ENCODE measurements around the gene WWOX. TPM values are rescaled to one million over a fixed set of nuclear protein-coding genes. Genes with fewer than 3 reads are reported as not detected.

Gene WWOX
- total and polyA plus RNA-seq, 2 donors (not counting 1 experiment from before 2014, with no cell fraction given) = 10.5 to 42.3 TPM

DNA sequence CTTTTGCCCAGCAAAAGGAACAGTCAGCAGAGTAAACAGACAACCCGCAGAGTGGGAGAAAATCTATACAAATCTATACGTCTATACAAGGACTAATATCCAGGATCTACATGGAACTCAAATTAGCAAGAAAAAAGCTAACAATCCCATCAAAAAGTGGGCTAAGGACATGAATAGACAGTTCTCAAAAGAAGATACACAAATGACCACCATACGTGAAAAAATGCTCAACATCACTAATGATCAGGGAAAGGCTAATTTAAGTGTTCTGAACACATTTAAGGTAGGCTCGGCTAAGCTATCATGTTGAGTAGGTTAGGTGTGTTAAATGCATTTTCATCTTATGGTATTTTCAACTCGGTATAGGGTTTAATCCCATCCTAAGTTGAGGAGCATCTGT, 598.0 kb downstream of the WWOX start:
- no peak for DNase-seq
- Histone ChIP-seq H3K27me3 (replicated peaks in 1 of 4; ENCODE audit: control extremely low read depth in 1 of 4, control insufficient read depth in 3 of 4, insufficient read depth in 4 of 4, low read length in 3 of 4) (no peaks in the 10 kb centered on the region), H3K79me2 (ENCODE audit: control insufficient read depth, insufficient read depth, low read length) (no peaks in the 10 kb centered on the region), H3K9ac (ENCODE audit: low read length) (no peak overlapping the region), H3K9me3 (ENCODE audit: control extremely low read depth in 1 of 3, control insufficient read depth in 2 of 3, insufficient read depth in 1 of 3, low read length in 2 of 3) (peaks cover 0 to 1% (median 0%) of the 10 kb centered on the region in 3 donors), H3K4me2 (replicated peaks; ENCODE audit: low read depth, low read length, poor library complexity, severe bottlenecking) (no peak overlapping the region), H3K4me1 (ENCODE audit: control insufficient read depth in 2 of 2, insufficient read depth in 2 of 2, low read length in 2 of 2) (no peaks in the 10 kb centered on the region), H3K27ac (ENCODE audit: low read length in 2 of 2) (no peak overlapping the region), H4K20me1 (ENCODE audit: control insufficient read depth, insufficient read depth, low read length, poor library complexity, severe bottlenecking) (no peaks in the 10 kb centered on the region), H3K36me3 (replicated peaks in 1 of 2; ENCODE audit: control extremely low read depth in 1 of 2, control insufficient read depth in 1 of 2, extremely low read depth in 1 of 2, insufficient read depth in 2 of 2, low read length in 1 of 2) (no peaks in the 10 kb centered on the region), H3K4me3 (ENCODE audit: control extremely low read depth in 1 of 5, extremely low read depth in 1 of 5, insufficient read depth in 1 of 5, low read depth in 2 of 5, low read length in 4 of 5) (no peak overlapping the region), H2AFZ (ENCODE audit: insufficient read depth, low read depth, low read length, poor library complexity, severe bottlenecking) (no peak overlapping the region)
- ChIA-PET CTCF (no interaction called here), POLR2A (no interaction called here)
- no peak for ATAC-seq (ENCODE audit: low read depth)
- WGBS (ENCODE audit: insufficient coverage) = 100% methylated on average over 1 of the region's 5 CpGs
- Mint-ChIP-seq H3K27ac (no peak overlapping the region), H3K4me3 (no peak overlapping the region), H3K4me1 (no peaks in the 10 kb centered on the region), H3K27me3 (no peaks in the 10 kb centered on the region), H3K9me3 (ENCODE audit: insufficient read depth) (no peaks in the 10 kb centered on the region)
- no peak for TF ChIP-seq EZH2 (IDR thresholded peaks at IDR 0.05; ENCODE audit: borderline replicate concordance, insufficient read depth, low read depth, low read length, poor library complexity, severe bottlenecking)
- TF ChIP-seq, protein P1, sequence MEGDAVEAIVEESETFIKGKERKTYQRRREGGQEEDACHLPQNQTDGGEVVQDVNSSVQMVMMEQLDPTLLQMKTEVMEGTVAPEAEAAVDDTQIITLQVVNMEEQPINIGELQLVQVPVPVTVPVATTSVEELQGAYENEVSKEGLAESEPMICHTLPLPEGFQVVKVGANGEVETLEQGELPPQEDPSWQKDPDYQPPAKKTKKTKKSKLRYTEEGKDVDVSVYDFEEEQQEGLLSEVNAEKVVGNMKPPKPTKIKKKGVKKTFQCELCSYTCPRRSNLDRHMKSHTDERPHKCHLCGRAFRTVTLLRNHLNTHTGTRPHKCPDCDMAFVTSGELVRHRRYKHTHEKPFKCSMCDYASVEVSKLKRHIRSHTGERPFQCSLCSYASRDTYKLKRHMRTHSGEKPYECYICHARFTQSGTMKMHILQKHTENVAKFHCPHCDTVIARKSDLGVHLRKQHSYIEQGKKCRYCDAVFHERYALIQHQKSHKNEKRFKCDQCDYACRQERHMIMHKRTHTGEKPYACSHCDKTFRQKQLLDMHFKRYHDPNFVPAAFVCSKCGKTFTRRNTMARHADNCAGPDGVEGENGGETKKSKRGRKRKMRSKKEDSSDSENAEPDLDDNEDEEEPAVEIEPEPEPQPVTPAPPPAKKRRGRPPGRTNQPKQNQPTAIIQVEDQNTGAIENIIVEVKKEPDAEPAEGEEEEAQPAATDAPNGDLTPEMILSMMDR (IDR thresholded peaks at IDR 0.05) = no peak
- intact Hi-C loops (cut with micrococcal nuclease) = no loop called here

DNA sequence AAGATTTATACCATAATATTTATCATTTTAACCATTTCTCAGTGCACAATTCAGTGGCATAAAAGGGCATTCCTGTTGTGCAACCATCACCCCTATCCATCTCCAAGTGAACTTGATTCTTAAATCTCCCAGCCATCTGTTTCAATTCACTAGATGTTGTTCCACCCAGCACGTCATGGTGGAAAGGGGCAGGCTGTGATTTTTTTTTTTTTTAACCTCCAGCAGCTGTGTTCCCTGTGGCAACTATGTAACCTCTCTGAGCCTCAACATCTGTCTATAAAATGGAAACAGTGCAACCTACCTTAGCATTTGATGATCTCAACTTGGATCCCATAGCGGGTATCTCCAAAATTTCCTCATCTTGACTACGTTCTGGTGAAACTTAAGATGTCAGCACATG, 604.5 kb downstream of the WWOX start:
- no CpG with 5 or more reads among the region's 3 CpGs for WGBS (ENCODE audit: insufficient coverage)
- ATAC-seq (ENCODE audit: low read depth) = no peak
- DNase-seq = no peak
- CTCF ChIA-PET = interaction anchor here (0.7 kb wide), 1 partner anchor 804 kb away, joined by 3 read pairs; no protein-coding TSS in a partner anchor
- Mint-ChIP-seq H3K27ac (no peak overlapping the region), H3K27me3 (no peaks in the 10 kb centered on the region), H3K4me1 (peaks cover 2% of the 10 kb centered on the region), H3K9me3 (ENCODE audit: insufficient read depth) (peaks cover 6% of the 10 kb centered on the region), H3K4me3 (no peak overlapping the region)
- Histone ChIP-seq H3K9ac (ENCODE audit: low read length) (no peak overlapping the region), H2AFZ (ENCODE audit: insufficient read depth, low read depth, low read length, poor library complexity, severe bottlenecking) (no peak overlapping the region), H3K4me2 (replicated peaks; ENCODE audit: low read depth, low read length, poor library complexity, severe bottlenecking) (no peak overlapping the region), H3K27ac (ENCODE audit: low read length in 2 of 2) (no peak overlapping the region), H3K79me2 (ENCODE audit: control insufficient read depth, insufficient read depth, low read length) (no peaks in the 10 kb centered on the region), H3K4me1 (ENCODE audit: control insufficient read depth in 2 of 2, insufficient read depth in 2 of 2, low read length in 2 of 2) (no peaks in the 10 kb centered on the region), H3K27me3 (replicated peaks in 1 of 4; ENCODE audit: control extremely low read depth in 1 of 4, control insufficient read depth in 3 of 4, insufficient read depth in 4 of 4, low read length in 3 of 4) (no peaks in the 10 kb centered on the region), H3K36me3 (replicated peaks in 1 of 2; ENCODE audit: control extremely low read depth in 1 of 2, control insufficient read depth in 1 of 2, extremely low read depth in 1 of 2, insufficient read depth in 2 of 2, low read length in 1 of 2) (no peaks in the 10 kb centered on the region), H4K20me1 (ENCODE audit: control insufficient read depth, insufficient read depth, low read length, poor library complexity, severe bottlenecking) (no peaks in the 10 kb centered on the region), H3K4me3 (ENCODE audit: control extremely low read depth in 1 of 5, extremely low read depth in 1 of 5, insufficient read depth in 1 of 5, low read depth in 2 of 5, low read length in 4 of 5) (no peak overlapping the region), H3K9me3 (ENCODE audit: control extremely low read depth in 1 of 3, control insufficient read depth in 2 of 3, insufficient read depth in 1 of 3, low read length in 2 of 3) (peaks cover 4 to 9% (median 4%) of the 10 kb centered on the region in 3 donors)
- POLR2A ChIA-PET = no interaction called here
- TF ChIP-seq, protein P1 (IDR thresholded peaks at IDR 0.05) = no peak
- TF ChIP-seq EZH2 (IDR thresholded peaks at IDR 0.05; ENCODE audit: borderline replicate concordance, insufficient read depth, low read depth, low read length, poor library complexity, severe bottlenecking) = no peak
- intact Hi-C loops (cut with micrococcal nuclease) = no loop called here
